Limb (tissue), 2 donors: ENCODE measurements around the gene MACROD2.

Experiments
- DNase-seq, 2 donors: peaks; one replicate each; pipeline ENCODE4 v3.0.0-alpha.2; 2016; ENCODE audit errors: extremely low spot score in 2 of 2

MACROD2 gene

DNA sequence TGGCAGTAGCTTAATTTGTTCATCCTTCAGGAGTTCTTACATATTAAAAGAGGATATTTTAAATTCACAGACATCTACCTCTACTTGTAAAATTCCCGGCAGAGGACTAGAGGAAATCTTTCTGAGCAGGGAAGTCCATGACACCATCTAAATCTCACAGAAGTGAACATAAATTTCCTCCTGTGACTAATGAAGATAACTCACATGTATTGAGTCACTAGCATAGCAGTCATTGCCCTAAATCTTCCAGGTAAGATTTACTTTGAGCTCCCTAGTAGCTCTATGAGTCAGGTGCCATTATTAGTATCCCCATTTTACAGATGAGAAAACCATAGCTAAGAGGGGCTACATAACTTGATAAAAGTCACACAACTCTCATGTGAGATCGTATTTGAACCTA, 1400.7 kb downstream of the MACROD2 start:
- no peak for DNase-seq

GRCh38 chr20:15396900-15397299, 1401.6 kb downstream of the MACROD2 start:
- no peak for DNase-seq

DNA sequence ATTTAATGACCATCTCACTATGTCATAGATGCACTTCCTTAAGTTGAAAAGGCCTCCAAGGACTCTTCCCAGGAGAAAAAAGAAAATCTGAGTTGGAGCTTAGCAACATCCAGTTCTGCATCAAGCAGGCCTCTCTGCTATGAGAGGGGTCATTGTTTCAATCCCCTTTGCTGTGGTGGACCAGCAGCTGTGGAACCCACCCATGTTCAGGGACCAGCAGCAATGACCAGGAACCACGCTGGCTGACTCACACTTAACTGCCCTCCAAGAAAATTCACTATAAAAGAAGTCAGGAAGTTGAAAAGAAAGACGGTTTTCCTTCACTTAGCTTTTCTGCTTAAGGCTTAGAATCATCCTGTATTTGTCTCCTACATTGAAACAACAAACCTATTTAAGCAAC, 1404.5 kb downstream of the MACROD2 start:
- DNase-seq, result no peak

DNA sequence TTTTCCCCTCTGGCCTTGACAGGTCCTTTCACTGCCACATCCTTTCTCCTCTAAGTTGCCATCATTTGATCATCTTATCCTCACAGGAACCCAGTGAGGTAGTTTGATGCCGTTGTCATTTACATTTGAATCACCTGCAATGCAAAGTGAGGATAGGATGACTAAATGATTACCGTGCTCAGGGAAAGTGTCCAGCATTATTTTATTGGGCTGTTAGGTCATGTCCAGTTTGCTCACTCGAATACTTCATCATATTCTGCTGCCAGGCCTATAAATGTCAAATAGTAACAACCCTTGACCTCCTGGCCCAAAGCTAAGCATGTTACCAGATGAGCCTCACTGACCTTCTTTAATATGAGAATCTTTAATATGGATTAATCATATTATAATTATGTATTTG, 1410.8 kb downstream of the MACROD2 start:
- no peak for DNase-seq

- DNase-seq, result no peak
These were observed 1416.5 kb downstream of the MACROD2 start for GRCh38 chr20:15411781-15412180.

- no peak for DNase-seq
These were observed 1420.6 kb downstream of the MACROD2 start for GRCh38 chr20:15415908-15416307.

DNA sequence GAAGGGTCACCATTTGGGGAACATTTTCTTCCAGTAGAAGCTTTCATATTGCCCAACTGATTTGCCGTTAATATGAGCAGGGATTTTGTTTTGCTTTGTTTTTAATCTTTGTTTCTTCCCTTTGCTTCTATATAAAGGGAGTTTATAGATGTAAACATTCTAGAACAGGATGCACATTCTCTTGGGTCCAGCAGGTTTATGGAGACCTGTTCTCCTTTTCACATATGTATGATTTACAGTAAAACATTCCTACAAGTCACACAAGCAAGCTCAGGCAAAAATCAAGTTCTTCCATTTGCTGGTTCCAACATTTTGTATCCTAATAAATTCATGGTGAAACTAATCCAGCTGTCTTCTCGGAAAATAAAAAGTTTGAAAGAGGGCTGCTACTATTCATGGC, 1424.5 kb downstream of the MACROD2 start:
- no peak for DNase-seq

DNA sequence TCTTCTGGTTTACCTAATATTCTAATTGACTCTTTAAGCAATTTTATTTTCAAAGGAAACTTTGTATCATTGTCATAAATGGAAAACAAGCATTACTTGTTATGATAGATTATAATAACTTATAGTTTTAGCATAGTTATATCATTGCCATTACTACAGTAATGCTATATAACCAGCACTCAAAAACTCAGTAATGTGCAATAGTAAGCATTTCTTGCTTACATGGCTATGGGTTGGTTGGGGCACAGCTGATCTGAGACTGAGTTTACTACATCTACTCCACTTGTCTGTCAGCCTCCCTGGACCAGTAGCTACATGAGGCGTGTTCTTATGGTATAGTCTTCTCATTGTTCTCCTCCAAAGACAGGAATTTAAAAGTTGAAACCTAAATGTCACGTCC, 1427.7 kb downstream of the MACROD2 start:
- DNase-seq, result no peak

DNA sequence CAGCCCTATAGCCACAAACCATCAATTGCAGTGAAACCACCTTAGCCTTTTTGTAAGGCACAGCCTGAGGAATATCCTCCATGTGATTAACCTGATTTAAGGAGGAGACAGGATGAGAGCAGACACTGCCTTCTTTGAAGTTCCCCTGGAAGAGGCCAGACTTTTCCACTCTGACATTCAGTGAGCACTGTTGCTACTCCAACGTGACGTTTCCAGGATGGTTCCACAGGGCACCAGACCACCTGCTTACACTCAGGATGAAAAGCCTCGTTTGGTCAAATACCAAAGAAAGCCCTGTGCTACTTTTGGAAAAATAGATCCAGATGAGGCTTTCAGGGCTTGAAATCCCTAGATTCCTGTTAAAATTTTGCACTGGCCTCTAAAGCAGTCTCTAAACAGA, 1444.2 kb downstream of the MACROD2 start:
- peak in 1 of 2 donors; percentile 32 for DNase-seq

DNA sequence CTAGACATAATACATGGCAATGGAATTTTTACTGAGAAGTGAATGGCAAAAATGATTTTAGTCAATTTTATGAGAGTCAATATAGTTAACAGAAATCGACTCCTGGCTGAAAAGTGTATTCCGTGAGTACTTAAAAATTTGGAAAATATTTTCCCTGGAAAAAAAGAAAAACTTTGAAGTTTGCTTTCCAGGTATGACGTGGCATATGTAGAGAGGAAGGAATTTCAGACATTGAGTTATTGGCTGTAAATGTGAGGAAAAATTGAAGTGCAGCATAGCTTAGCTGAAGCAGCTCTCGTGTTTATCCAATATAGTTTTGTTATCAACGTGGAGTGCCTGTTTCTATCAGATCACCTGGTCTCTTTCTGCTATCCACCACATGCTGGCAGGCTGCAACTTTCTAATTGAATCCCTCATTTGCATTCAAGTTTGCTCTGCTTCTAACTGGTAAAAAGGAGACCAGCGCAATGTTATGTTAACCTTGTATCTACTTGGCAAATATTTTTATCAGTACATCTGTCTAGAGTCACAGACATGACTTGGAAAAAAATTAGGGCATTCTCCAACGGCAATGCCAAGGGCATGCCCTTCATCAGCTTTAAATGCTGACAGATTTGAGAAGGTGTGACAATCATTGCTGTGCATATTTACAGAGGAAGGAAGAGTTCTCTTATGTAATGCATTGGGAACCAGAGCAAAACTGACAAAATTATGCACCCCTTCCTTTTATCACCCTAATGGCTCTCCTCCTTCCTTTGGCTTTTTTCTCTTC, 1444.9 kb downstream of the MACROD2 start:
- DNase-seq, result no peak

DNA sequence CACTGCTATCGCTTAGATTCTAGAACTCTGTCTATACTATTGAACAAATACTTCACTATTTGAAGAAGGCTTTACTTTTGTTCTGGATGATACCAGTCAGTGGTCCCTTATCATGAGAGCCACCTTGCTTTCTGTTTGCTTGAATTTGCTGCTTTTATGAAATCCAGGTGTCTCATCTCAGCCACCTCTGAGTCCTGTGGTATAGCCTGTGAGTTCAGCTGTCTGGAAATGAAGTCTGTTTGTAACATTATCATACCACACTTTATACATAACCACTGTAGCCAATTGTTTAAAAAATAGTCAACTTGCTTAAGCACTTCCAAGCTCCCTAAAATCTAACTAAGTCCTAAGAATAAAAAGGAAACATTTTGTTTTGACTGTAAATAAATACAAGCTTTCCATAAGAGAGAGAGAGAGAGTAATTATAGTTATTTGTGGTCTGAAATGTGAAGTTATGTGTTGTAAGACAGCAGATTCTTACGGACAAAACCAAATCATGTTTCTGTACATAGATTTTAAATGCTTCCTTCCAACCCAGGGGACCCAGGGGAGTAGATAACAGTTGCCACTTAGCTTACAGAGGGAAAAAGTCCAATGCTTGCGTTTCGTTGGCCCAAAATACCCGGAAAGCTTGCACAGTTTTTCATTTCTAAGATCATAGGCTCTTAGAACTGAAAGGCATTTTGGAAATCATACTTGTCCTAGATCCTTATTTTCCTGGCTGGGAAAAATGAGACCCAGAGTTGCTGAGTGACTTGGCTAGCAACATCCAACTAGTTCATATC, 1449.9 kb downstream of the MACROD2 start:
- peak in 1 of 2 donors; percentile 17 for DNase-seq

DNA sequence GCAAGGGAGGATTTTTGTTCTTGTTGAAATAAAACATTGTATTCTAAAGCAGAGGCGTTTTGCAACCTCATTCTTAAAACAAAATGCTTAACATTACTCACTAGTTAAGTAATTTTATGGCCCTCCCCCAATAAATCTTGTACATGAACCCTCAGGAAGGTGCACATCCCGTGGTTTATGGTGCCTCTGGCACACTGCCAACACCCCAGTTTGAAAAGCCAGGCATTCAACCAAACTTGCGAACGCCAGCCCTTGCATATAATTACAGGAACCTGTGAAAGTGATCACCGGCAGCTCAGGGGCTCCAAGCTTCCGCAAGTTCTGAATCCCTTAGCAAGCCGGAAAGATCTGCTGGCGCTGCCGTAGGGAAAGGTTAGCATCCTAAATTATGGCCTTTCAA, 1451.1 kb downstream of the MACROD2 start:
- DNase-seq, result peak in 1 of 2 donors; percentile 57

GRCh38 chr20:15447549-15447948, 1452.2 kb downstream of the MACROD2 start:
- DNase-seq, result no peak

DNA sequence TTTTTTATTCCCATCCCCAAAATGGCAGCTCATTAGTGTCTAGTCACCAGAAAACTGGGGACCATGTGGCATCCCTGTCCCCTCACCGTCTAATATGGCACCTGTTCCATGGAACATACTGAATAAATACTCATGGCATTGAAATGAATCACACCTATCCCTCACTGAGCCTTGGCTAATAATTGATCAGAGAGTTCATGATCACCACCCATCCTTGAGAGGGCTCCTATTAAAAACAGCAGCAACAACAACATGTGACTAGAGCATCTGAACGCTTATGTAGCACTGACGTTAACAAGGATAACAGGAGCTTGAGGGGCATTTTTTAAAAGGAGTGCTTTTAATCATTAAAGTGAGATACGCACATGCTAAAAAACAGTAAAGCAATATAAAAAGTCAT, 1453.7 kb downstream of the MACROD2 start:
- no peak for DNase-seq

DNA sequence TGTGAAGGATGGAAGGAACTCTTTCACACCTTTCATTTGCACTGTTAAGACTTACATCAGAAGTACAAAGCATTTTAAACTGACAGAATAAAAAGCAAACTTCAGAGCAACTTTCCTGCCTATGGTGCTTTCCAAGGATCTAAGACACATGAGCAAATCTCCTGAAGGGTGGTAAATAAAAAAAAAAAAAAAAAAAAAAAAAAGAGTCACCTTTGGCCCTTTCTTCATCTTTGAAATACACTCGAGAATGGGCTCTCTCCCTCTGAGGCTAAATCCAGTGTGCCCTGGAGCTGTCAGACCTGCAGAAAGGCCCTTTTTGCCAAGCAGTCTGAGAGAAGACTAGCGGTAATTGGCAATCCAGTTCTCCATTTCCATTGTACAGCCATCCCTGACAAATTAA, 1455.9 kb downstream of the MACROD2 start:
- no peak for DNase-seq

GRCh38 chr20:15455279-15455678, 1460.0 kb downstream of the MACROD2 start:
- DNase-seq, result no peak

DNA sequence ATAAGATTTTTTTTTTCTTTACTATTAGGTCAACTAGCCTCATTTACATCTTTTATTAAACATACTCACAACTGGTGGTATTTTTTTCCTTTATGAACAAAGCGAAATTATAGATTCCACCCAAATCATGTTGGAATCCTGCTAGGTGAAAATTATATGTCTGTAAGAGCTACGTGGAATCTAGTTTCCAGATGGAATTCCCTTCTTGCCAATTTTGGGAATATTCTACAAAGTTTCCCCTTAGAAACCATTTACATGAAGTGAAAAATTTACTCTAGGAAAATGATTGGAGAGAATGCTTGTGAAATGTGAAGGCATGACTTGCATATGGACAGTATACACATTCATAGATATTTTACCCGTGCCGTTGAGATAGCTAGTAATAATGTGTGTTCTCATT, 1466.6 kb downstream of the MACROD2 start:
- DNase-seq, result no peak

GRCh38 chr20:15475483-15475882, 1480.2 kb downstream of the MACROD2 start:
- peak; percentile 36 to 71 for DNase-seq

- DNase-seq, result no peak
These were observed 1480.9 kb downstream of the MACROD2 start for GRCh38 chr20:15476186-15476585.

GRCh38 chr20:15476781-15477180, 1481.5 kb downstream of the MACROD2 start:
- DNase-seq, result no peak

DNA sequence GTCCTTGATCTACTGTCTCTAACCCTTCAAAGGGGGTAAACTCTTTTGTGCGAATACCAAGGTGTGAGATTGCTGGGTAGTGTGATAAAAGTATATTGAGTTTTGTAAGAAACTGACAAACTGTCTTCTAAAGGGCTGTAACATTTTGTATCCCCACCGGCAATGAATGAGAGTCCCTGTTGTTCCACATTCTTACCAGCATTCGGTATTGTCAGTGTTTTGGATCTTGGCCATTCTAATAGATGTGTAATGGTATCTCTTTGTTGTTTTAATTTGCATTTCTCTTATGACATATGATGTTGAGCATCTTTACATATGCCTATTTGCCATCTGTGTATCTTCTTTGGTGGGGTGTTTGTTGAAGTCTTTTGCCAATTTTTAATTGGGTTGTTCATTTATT, 1487.2 kb downstream of the MACROD2 start:
- DNase-seq, result no peak

DNA sequence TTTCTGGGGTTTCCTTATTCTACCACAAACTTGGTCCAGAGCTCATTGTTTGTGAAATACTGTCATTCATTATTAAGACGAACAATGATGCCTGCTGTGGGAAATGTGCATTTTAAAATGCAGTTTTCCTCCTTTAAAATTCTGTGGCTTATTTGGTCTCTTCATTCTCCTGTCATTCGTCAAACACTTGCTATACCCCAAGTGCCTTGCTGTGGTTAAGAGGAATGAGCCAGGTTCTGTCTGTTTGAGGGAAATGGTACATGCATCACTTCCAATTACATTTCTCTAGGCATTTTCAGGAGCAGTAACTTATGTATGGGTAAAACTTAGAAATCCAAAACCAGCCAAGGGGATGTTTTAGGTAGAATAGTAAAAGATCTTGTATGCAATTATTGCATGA, 1490.2 kb downstream of the MACROD2 start:
- no peak for DNase-seq

DNA sequence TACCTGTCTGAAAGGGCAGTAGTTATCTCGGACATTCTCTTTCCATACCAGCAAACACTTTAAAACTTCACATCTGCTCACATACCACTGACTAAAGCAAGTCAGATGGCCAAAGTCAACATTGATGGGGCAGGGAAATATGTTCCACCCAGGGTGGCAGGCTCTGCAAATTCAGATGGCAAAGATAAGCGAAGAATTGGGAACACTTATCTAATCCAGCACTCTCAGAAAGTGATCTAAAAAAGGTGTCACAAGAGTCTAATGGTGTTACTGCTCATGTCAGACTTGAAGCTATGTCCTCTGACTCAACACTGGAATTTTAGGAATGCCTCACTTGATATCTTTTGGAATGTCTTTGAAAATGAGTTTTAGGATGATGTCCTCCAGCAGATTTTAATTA, 1491.7 kb downstream of the MACROD2 start:
- DNase-seq, result no peak
